Head of caudate nucleus (tissue), 42 donors: ENCODE results near the gene ATL2.
"Not testable (repeated sequence)": the region's sequence is repeated elsewhere in the genome, so short reads cannot be mapped to it uniquely, and the experiment has no call there.

Experiments
- DNase-seq, 42 donors: peaks; one replicate each; pipeline versions ENCODE4 v3.0.0 to v3.0.0-alpha.2; 2020 to 2021; ENCODE audit warnings: mixed read lengths in 7 of 42
- intact Hi-C: fragments of 100-400 bp; cut with DNase I; formaldehyde crosslinking; loops from one replicate; pipeline ENCODE4 v1.15.0; 2022

The ATL2 gene

DNA sequence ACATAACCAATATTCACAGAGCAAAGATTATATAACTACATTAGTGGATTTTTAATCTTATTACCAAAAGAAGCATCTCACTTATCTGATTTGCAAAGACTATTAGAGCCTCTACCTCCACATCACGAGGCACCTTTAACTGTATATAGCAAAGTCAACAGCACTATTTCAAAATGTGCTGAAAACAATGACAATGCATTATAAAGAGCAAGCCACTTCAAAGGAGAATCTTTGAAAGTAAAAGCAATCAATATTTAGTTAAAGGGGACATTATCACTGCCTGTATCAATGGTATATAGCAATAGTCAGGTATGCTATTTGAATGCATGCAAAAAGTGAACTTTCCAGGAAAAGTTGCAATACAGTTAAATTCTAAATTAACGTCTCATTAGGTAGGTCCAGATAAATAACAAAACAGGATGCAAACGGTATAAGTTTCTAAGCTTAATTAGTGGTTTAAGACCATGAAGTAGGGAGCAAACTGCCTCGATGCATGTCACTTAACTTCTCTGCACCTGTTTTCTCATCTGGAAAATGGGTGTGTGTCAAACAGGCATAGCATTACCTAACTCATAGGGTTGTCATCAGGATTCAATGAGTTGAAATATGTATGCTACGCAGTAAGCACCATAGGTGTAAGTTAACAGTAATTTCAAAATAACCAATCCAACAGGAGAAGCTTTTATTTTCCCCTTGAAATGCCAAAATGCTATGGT lies 31.6 kb downstream of the ATL2 start:
- DNase-seq: no peak
- intact Hi-C loops: no loop called here

DNA sequence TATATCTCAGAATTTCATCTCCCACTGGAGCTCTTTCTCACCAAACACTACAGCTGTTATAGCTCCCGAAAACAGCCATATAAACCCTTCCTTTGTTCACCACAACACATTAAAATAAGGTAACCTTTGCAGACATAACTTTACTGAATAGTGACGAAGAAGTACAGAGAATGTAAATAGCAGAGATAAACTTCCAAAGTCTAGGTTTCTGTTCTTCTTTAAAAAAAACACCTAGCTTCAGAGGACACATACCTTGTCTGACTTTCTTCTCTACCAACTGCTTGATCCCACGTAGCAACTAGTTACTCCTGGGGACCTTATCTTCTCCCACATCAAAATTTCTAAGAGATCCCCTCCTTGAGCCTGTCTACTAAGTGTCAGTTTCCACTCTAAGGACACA lies 32.3 kb downstream of the ATL2 start:
- intact Hi-C loops: no loop called here

DNA sequence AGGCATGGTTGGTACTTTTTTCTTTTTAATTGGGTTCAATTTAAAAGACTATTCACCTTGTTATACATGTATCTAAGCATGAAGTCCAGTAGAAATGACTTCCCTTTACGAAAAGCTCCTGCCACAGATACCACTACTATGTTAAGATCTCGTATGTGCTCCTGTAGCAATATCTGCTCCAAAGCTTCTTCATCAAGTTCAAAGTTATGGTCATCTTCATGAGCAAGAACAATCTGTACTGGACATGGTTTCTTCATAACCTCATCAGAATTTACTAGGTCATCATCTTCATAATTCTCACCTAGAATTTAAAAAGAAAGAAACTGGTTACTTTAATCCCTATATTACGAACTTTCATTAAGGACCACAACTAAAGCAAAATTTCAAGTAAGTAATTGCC lies 33.9 kb downstream of the ATL2 start:
- DNase-seq: no peak
- intact Hi-C loops: no loop called here

More for the DNA sequence above, 32.3 kb downstream of the ATL2 start:
- DNase-seq: no peak

DNA sequence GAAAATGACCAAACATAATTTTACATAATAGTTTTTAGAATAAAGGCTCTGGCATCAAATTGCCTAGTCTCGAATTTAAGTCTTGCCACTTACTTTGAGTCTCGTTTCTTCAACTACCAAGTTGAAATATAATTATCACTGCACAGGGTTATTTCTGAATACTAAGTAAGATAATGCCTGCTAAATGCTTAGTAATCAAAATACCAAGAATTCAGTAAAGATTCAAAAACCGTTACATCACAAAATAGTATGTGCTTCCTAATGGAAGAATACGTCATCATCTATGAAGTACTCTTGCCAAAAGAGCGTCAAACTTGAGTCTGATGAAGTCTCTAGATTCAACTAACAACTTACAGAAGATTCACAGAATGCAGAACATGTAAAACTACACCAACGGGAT lies 40.5 kb downstream of the ATL2 start:
- DNase-seq: no peak
- intact Hi-C loops: no loop called here

DNA sequence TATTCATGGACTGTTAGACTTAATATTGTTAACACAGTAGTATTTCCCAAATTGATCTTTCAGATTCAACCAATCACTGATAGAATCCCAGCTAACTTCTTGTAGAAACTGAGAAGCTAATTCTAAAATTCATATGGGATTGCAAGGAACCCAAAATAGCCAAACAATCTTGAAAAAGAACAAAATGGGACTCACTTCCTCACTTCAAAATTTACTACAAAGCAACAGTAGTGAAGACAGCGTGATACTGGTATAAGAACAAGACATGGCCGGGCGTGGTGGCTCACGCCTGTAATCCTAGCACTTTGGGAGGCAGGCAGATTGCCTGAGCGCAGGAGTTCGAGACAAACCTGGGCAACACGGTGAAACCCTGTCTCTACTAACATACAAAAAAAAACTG lies 46.3 kb downstream of the ATL2 start:
- DNase-seq: no peak

DNA sequence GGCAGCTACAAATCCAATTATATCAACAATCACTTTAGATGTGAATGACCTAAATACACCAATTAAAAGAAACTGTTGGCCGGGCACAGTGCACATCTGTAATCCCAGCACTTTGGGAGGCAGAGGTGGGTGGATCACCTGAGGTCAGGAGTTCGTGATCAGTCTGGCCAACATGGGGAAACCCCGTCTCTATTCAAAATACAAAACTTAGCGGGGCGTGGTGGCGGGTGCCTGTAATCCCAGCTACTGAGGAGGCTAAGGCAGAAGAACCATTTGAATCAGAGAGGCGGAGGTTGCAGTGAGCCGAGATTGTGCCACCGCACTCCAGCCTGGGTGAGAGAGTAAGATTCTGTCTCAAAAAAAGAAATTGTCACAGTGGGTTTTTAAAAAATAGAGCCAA lies 49.5 kb downstream of the ATL2 start:
- DNase-seq: no peak
- intact Hi-C loops: no loop called here

More for the DNA sequence above, 46.3 kb downstream of the ATL2 start:
- intact Hi-C loops: no loop called here

DNA sequence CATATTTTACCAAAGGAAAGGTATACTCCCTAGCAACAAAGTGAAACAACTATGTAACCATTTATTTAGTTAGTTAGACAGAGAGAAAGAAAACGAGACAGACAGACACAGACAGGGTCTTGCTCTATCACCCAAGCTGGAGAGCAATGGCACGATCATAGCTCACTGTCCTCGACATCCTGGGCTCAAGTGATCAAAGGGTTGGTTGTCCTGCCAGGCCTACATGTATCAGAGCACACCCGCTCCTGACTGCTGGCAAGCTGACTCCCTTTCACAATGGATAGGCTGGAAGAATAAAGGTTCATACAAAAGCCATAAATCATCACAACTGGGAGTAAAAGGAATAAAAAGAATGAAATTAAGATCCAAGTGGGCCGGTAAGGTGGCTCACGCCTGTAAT lies 53.5 kb downstream of the ATL2 start:
- intact Hi-C loops: no loop called here
- no peak for DNase-seq

DNA sequence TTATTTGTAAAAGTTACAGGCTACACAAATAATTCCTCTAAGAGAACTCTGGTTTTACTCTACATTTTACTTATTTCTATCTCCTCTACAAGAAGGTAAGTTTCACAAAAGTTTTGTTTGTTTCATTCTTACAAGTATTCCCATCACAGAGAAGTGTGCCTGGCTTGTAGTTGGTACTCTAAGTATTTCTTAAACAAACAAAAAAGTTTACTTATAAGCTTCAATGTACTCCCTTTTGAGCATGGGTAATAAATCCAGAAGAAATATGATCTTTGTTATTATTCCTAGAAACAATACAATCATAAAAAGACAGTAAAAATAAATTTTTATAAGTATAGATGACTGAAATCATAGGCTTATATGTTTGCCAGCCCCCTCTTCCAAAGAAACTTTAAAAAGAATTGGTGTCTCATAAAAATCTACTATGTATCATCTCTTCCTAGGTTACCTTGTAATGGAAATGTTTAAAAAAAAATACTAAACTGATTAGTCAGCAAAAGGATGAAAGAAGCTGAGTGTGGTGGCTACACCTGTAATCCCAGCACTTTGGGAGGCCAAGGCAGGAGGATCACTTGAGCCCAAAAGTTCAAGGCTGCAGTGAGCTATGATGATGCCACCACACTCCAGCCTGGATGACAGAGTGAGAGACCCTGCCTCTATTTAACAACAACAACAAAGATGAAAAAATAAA lies 54.7 kb downstream of the ATL2 start:
- intact Hi-C loops: no loop called here
- DNase-seq: no peak

DNA sequence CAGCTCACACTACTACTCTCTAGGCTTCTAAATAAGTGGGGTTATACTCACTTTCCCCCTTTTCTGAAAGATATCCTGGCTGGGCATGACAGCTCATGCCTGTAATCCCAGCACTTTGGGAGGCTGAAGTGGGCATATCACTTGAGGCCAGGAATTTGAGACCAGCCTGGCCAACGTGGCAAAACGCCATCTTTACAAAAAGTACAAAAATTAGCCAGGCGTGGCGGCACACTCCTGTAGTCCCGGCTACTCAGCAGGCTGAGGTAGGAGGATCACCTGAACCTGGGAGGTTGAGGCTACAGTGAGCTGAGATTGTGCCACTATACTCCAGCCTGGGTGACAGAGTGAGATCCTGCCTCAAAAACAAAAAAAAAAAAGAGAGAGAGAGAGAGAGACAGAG lies 57.8 kb downstream of the ATL2 start:
- DNase-seq, intact Hi-C loops: not testable (repeated sequence)

DNA sequence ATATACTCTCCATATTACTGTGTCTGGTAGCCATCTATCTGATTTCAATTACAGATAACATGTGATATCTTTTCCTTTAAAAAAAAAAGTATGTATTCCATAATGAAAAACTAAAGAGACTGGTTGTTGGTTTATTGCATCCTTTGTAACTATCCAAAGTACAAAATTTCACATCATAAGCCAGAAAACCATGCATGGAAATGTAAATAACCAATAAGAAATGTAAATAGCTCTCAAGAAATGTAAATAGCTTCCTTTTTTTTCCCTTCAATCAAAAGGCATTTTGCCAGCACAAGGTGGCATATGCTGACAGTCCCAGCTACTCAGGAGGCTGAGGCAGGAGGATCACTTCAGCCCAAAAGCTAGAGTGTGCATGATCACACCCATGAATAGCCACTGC lies 59.3 kb downstream of the ATL2 start:
- DNase-seq: no peak
- intact Hi-C loops: no loop called here

DNA sequence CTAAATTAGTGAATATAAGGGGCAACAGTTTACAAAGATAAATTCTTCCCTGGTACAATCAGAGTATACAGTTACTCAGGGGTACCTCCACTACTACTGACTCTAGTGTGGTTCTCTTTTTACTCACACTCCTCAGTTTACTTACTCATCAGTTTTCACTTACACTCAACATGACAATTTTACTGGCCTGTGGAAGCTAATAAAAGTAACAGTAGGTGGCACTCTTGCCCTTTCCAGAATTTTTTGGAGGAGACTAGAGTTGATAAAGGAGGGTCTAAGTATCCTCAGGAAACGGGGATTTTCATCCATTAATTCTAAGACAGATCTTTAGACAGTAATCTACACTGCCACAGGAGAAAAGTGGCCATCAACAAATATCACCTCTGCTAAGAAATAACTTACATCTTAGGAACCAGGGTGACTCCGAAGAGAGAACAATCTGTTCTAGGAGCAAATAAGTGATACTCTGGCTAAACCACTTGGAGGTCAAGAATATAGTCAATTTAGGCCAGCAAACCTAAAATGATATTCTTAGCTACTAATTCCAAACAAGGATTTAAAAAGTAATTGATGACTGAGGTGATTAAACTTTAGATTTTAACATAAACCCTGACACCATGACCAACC lies 61.3 kb downstream of the ATL2 start:
- intact Hi-C loops: no loop called here

DNA sequence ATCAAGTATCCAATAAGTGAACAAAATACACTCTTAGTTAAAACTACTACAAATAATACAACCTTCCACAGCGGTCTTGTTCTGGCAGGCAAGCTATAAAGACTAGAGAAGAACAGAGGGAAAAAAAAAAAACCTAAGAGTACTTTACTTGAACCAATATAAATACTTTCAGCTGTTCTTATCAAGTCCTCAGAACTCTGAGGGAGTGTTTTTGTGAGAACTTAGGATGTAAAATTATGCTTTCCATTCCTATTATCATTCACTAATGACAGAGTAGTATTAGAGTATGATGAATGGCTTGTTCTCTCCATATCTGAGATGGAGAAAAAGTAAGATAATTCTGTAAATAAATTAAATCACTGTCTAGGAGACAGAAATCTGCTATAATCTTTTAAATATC lies 68.3 kb downstream of the ATL2 start:
- intact Hi-C loops: no loop called here

More for the DNA sequence above, 61.3 kb downstream of the ATL2 start:
- DNase-seq: peak in 8 of 42 donors; percentile 19 to 67 (median 39)

DNA sequence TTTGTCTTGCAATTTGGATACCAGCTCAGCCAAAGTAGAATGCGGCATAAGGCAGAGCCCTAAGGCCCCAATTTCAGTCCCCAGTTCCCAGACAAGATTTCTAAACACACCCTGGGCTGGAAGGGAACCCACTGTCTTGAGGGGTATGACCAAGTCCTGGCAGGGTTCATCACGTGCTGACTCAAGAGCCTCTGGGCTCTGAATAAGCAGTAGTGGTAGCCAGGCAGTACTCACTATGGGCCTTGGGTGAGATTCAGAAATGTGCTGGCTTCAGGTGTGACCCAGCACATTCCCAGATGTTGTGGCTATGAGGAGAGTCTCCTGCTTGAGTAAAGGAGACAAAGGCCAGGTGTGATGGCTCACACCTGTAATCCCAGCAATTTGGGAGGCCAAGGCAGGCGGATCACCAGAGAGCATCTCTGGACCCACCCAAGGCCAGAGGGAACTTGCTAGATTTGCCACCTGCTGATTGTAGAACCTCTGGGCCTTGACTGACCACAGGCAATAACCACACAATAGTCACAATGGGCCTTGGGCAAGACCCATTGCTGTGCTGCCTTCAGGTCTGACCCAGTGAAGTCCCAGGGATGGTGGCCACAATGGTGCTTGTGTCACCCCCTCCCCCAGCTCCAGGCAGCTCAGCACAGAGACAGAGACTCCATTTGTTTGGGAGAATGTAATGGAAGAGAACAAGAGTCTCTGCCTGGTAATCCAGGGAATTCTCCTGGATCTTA lies 74.9 kb downstream of the ATL2 start:
- DNase-seq: no peak
- intact Hi-C loops: no loop called here

More for the DNA sequence above, 68.3 kb downstream of the ATL2 start:
- no peak for DNase-seq

DNA sequence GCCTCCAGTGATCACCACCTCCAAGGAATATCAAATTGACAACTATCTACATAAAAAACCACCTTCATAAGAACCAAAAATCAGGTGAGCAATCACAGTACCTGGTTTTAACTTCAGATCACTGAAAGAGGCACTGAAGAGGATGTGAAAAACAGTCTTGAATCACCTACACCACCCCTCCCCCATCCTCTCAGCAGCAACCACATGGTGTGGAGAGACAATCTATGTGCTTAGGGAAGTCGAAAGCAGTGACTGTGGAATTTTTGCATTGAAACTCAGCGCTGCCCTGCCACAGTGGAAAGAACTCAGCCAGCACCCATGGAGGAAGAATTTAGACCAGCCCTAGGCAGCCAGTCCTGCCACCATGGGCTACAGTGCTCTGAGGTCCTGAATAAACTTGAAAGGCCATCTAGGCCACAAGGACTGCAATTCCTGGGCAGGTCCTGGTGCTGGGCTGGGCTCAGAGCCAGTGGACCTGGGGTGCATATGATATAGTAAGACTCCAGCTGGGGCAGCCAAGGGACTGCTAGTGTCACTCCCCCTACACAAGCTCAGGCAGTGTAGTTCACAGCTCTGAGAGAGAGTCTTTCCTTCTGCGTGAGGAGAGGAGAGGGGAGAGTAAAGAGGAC lies 75.6 kb downstream of the ATL2 start:
- intact Hi-C loops: no loop called here
- DNase-seq: peak in 23 of 42 donors; percentile 10 to 62 (median 31)

DNA sequence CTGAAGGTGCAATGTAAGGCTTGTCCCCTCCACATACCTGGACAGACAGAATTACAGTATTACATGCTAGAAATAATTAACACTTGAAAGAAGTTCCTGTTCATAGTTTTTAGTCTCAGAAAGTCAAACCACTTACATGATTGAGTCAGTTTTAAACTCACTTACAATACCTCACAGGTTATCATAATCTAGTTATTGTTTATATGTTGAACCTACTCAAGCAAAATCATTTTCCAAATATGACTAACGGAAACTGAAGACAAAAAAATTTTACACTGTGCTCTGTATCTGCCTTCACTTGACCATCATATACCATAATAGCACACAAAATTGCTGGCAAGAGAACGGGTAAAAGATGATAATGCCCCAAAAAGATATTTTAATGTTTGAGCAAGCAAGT lies 78.5 kb downstream of the ATL2 start:
- no peak for DNase-seq
- intact Hi-C loops: no loop called here

DNA sequence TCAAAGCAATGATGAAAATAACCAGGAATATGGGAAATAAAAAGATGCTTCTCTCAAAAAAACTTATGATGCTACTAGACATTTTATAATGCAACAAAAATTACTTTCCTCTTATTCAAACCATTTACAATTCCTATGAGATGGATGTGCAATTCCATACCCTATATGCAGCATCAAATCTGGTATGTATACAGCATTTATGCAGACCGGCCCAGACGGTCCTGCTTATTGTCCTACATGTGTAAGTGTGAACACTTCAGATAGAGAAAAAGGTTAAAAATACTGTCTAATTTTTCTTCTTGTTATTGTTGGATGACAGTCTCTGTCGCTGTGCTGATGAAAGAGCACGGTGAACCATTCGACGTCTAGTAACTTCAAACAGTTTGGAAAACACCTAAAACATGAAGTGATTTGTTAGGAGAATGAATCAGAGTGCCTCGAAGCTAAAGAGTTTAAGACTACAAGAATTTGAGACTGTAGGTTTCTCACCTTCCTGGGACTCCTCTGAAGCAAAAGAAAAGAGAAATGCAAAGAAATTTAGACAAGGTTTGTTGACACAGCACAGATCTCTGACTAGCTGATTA lies 80.8 kb downstream of the ATL2 start:
- no peak for DNase-seq
- intact Hi-C loops: no loop called here

DNA sequence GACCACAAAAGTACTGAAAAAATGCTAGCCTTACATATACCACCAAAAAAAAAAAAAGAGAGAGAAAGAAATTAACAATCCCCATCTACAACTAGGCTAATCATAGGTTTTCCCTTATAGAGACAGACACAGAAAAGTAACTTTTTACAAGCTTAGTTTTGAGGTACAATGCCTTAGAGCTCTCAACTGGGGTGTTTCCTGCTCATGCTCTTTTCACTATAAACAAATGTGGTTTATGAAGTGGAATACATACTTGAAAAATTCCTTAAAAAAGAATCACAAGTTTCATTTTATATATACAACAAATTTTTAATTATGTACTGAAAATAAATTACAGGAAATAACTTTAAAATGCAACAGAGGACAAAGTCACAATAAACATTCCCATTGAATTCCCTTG lies 82.5 kb downstream of the ATL2 start:
- DNase-seq: no peak
- intact Hi-C loops: no loop called here

DNA sequence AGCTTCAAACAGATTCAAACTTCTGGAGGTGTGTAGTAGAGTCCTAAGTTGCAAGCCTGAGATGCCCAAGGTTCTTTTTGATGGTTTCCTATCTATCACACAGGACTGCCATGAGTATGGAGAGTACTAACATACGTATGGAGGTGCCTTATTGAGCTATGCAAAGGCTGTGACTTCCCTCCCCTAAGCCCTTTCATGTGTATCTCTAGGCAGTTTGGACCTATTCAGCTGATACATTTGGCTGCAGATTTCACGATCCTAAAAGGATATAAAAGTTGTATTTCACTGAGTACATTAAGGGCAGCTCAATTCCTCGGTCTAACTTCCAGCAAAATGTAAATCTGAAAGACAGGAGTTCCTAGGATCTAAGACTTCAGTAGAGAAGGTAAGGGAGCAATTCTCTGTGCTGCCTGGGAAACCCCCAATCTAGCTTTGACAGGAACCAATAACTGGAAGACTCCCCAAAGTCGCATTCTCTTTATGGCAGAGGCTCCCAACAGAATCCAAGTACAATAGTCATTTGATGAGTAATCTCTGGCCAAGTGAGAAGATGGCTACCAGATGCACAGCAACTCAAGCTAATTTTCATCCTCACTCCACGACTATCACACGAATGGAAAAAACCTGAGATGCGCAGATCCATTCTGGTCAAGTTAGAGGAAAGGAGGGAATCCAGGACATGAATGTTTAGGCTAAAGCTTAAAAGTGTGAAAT lies 83.8 kb downstream of the ATL2 start:
- DNase-seq: no peak
- intact Hi-C loops: no loop called here
